Measurements from ENCODE around the gene FAM47E.
"Not testable (repeated sequence)": the region's sequence is repeated elsewhere in the genome, so short reads cannot be mapped to it uniquely, and the experiment has no call there.

The FAM47E gene

DNA sequence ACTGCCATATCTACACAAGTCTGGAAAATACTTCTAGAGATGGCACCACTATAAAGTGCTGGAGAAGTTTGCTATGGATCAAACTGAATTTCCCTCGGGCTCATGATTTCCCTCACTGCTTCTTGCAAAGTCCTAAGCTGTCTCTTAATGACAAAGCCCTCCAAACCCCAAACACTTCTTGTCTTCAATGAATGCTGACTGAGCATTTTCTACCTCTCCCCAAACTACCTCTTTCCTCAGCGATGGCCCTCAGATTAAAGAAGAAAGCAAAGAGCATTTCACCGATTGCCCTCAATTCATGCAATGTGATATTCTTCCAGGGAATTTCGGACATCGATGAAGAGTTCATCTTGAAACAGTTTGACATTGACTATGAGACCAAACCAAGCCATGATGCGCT is 19.7 kb downstream of the FAM47E start:
- no peak for DNase-seq

DNA sequence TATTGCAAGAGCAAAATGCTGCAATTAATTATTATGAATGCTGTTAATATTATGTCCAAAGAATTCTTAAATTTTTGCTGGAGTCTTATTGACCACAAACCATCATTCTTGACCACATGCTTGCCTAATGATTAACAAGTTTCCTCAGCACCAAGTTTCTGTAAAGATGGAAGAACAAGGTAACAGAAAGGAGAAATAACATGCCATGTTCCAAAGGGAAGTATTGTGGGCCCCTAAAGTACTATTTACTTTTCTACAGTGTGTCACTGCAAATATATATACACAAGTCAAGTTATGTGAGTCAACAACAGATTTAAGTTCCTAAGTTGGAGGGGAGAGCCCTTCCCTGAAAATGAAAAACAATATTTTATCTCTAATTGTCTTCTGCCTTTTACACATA is 20.6 kb downstream of the FAM47E start:
- DNase-seq, result no peak

DNA sequence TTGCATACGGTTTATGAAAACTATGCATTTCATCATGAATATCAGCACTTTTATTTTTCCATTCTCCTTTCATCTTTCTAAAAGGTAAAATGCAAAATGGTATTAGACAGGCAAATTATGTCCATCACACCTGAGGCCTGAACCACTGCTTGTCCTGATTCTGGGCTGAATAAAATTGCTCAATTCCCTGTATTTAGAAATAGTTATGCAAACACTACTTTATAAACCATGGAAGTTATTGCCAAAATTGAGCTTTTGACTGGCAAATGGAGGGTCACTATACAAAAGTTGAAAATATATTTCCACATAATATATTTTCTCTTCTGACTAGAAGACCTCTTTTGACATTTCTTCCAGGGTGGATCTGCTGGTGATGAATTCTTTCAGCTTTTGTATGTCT is 21.1 kb downstream of the FAM47E start:
- no peak for DNase-seq

DNA sequence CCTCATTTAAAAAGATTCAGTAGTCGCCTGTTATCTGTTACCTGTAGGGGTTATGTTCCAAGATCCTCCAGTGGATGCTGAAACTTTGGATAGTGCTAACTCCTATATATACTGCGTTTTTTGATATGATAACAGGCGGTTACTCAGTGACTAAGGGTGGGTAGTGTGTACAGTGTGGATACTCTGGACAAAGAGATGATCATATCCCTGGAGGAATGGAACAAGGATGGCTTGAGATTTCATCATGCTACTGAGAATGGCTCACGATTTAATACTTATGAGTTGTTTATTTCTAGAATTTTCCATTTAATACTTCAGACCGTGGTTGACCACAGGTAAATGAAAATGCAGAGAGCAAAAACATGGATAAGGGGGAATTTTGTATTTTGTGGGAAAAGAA is 21.5 kb downstream of the FAM47E start:
- DNase-seq, result no peak

DNA sequence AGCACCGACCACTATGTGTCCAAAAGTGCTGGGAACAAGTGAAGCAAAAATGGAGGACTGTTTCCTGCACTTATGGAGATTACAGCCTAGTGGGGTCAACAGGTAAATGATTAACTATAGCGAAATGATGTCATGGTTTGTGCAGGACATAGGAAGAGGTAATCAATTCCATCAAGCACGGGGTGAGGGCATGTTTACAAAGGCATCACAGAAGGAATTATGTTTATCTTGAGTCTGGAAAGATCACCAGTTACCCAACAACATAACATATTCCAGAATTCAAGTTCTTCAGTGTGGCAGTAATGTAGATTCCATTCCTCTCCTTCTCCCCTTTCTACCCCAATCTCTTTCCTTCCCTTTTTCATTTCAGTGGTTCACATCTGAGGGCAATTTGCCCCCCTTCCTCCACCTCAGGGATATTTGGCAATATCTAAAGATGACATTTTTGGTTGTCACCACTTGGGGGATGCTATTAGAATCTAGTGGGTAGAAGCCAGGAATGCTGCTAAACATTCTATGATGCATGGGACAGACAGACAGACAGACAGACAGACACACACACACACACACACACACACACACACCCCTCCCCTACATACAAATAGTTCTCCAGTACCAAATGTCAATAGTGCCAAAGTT is 24.1 kb downstream of the FAM47E start:
- DNase-seq, result no peak

DNA sequence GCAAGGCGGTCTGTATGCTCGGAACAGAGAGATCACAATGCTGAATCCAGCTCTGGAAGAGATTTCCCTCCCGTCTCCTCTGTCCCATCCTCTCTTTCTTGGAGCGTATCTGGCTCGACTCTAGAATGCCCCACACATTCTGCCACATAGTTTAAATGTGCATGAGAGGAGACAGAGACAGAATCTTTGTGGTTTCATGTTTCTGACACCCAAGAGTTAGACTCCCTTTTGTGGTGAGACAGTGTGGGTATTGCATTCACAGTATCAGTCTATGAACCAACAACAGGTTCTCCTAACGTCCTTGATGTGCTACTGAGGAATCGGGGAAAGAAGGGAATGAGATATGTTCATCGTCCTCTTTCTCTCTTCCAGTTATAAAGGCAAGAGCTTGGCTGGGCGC is 25.3 kb downstream of the FAM47E start:
- no peak for DNase-seq

DNA sequence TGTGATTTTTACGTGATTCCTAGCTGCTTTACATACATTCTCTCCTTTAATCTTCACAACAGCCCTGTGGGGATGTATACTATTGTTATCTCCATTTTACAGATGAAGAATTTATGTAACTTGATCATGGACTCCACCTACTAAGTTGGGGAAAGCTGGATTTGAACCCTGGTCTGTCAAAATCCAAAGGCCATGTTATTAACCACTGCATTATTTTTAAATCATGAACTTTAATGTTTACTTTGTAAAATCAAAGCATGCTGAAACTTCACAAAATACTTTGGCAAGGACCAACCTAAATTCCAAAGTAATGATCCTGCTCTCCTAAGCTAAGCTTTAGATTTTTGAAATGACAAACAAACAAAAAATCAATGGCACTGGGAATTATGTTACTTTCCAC is 26.1 kb downstream of the FAM47E start:
- no peak for DNase-seq

DNA sequence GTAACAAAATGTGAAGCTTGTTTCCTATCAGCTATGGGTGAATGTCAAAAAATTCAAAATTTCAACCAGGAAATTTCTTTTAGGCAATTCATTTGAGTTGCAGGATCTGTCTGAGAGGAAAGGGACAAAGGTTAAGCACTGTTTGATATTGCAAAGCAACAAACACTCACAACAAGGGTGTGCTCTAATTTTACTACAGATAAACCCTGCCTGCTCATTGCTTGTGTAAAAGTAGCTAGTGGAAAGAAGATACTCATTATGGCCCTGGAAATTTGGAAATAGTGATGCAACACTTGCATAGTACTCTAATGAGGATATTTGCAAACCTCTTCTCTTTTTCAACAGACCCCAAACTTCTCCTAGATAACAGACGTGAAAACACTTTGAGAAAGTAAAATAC is 27.1 kb downstream of the FAM47E start:
- DNase-seq, result no peak

DNA sequence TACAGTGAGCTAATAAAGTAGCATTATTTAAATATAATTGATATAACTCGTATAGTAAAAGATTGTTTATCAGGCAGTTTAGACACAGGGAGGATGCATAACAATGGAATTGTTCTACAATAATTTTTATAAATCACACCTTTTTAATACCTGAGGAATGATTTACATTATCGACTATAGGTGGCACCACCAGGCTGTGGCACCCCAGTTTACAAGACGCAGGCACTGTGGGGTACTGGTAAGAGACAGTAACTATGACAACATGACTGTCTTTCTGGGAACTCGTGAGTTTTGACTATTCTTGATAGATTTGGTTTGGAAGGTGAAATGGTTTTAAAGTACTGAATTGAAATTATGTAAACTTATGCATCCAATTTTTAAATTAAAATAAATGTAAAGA is 27.9 kb downstream of the FAM47E start:
- no peak for DNase-seq

DNA sequence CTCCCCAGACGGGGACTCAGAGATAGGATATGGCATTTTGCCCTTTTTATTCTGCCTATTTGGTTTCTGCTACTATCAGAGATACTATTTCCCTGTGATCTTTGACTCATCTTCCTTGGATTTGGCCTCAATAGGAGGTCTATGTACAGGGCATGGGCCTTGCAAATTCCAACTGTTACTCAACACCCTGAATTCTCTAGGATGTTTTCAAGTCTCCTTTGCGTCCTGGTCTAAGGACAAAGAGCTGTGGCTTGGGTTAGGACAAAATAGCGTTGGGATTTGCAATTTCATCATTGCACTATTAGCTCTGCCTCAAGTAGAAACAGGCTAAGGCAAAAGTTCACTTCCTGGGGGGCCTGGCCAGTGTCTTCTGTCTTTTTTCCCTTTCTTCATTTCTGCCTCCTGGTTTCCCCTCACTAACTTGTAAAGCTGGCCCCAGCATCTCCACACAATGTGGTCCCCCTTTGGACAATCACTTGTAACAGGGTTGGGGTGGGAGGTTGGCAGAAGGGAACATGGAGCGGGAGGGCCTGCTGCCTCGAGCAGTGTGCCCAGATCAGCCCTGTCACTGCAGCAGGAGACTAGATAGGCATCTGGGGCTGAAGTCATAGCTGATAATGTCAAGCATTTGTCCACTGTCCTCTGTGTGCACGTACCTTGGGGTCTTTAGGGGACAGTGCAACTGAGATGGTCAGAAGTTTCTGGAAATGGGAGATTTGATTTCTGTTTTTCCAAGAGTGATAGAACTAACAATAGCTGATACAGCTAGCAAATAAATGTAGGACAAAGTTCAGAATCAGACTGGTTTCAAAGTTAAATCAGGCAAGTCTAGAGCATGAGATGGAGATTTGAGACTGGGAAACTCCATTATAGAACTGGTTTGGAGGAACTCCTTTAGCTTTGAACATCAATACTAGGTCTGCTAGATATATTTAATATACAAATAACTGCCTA is 29.2 kb downstream of the FAM47E start:
- no peak for DNase-seq

DNA sequence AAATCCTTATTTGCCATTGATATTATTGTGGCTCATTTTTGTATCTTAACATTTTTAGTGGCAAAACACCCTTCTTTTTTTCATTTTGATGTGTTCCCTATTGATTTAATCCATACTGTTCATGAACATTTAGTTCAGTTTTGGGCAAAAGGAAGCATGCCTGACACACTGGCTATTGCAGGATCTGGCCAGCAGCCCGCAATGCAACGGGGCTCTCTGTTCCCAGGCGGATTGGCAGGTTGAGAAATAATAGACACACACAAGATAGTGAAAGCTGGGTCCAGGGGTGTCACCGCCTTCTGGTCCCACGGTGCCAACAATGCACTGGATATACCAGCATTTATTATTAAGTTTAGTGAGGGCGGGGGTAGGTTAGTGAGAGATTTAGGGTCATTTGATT is 30.1 kb downstream of the FAM47E start:
- not testable (repeated sequence) for DNase-seq

DNA sequence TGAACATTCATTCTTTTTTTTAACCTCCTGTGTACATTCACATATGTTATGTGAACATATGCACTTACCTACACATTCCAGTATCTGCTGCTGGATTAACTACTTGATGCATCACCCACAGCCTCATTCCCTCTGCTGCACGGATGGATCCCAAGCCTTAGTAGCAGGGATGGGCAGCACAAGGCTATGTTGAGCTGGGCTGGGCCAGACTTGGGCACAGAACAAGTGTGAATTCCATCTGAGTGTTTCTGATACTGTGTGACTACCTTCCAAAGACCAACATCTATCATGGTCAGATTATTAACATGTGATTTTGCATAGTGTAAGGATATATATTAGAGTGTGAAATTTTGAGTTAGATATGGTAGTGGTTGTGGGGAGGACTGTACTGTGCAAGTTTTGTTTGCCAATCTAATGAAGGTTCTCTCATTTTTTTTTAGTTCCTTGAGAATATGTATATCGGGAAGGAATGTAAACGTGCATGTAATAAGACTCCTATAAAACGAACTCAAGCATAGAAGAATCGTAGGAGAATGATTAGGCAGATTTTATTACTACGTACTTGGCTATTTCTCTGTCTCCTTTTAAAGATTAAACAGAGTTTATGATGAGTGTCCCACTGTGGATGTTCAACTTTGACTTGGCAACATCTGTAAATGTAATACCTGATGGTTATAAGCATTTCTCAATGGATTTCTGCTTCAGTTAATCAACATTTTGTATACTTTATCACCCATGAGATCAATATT is 31.6 kb downstream of the FAM47E start:
- no peak for DNase-seq

DNA sequence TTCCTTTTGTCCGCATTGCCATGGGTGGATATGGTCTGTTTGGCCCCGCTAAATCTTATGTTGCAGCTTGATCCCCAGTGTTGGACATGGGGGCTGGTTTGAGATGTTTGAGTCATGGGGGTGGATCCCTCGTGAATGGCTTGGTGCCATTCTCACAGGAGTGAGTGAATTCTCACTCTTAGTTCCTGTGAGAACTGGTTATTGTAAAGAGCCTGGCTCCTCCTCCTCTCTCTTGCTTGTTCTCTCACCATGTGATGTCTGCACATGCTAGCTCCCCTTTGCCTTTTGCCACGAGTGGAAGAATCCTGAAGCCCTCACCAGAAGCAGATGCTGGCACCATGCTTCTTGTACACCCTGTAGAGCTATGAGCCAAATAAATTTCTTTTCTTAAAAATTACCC is 32.4 kb downstream of the FAM47E start:
- DNase-seq, result no peak

DNA sequence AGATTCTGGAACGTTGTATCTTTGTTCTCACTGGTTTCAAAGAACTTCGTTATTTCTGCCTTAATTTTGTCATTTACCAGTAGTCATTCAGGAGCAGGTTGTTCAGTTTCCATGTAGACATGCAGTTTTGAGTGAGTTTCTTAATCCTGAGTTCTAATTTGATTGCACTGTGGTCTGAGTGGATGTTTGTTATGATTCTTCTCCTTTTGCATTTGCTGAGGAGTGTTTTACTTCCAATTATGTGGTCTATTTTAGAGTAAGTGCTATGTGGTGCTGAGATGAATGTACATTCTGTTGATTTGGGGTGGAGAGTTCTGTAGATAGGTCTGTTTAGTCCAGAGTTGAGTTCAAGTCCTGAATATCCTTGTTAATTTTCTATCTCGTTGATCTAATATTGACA is 36.3 kb downstream of the FAM47E start:
- DNase-seq, result not testable (repeated sequence)

DNA sequence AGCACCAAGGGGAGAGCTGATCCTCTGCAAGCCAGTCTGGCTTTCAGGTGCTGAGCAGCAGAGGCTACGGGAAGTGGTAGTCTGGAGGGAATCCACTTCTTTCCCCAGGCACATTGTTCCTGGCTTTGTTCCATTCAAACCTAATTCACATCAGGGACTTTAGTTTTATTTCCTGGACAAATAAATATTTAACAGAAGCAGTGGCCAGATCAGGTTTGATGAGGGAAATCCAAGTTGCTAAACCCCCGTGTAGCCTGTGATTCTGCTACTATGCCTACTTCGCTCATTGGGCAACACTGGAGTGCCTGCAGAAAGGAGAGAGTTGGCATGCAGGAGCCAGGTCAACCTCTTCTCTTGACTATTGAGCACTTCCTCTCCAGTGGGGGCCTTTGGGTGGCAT is 41.2 kb downstream of the FAM47E start:
- DNase-seq, result no peak

DNA sequence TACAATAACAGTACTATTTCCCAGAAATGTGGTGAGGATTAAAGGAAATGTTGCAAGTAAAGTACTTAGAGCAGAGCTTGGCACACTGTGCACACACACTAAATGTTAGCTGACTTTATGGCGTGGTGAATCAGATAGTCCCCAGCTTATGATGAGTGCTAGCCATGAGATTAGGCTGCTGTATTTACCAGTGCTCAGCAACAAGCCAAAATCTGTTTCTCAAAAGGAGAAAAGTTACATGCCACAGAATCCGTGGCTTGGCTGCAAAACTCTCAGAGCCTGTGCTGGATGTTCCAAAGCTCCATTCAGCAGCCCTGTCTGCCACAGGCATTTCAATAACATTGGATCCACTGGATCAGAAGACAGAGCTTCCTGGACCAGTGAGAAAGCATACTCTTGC is 42.3 kb downstream of the FAM47E start:
- DNase-seq, result no peak

DNA sequence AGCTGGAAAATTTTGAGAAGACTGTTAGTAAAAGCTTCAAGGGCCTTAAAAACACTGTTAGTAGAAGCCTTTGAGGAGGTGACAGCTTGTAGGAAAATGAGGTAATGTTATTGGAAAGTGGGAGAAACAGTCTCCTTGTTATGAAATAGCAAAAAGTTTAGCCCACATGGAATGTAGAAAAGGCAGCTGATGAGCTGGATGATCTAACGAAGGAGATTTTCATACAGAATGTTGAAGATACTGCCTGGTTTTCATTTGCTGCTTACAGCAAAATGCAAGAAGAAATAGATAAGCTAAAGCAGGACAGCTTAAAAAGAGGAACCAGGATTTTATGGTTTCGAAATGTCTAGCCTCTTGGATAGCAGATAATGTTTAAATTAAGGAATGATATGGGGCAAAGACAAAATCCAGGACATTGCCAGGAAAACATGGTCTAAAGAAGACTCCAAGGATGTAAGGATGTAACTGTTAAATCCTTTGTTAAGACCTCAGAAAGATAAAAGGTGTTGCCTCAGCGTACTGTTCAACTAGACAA is 44.8 kb downstream of the FAM47E start:
- DNase-seq, result no peak

DNA sequence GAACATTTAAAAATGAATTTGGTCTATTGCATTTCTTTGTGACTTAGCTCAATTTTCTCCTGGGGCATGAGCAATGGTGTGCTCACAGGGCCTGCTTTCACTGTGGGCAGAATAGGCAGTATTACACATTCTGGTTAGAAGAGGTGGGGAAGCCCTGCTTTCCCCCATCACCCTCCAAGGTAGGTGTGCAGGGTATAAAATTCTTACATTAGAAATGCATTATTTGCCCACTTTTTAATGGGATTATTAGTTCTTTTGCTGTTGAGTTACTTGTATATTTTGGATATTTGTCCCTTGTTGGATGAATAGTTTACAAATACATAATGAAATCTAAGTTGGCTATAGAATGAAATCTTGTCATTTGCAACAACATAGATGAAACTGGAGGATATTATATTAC is 46.7 kb downstream of the FAM47E start:
- no peak for DNase-seq

DNA sequence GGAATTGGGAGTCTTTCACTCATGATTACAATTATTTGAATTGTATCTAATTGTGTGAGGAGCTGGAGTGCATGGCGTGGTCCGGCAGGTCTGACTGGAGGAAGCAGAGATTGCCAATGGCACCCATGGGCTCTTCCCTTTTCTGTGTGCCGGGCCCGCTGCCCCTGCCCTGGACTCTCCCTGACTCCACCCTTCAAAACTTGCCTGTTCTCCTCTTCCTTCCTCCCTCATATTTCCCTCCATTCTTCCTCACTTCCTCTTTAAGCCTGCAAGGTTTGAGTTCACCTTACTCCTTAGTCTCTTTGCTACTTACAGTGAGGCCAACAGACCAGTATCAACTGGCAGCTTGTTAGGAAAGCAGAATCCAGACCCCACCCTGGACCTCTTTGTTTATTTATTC is 48.5 kb downstream of the FAM47E start:
- no peak for DNase-seq

DNA sequence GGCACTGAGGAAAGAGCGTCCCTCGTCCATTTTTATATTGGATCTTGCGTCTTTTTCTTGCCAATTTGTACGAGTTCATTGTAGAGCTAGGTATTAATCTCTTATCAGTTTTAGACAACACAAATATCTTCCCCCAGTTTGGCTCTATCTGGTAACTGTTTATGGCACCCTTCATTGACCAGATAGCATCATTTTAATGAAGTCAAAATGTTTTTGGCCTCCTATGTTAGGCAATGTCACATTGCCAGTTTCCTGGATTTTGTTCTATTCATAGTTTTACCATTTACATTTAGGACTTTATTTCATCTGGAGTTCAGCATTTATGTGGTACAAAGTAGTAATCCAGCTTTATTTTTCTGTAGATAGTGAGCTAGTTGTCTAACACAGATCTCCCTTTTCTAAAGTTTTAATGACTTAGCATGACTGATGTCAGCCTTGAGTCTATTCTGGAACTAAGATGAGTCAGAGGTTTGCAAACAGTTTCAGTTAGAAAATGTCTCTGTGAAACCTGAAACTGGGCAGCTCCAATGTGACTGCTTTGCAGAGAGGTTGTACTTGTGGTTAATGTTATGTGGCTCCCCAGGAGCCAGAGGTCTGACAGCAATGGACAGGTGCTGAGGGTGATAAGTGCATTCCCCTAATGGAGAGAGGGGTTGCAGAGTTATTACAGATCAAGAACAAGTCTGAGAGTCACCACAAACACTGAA is 49.7 kb downstream of the FAM47E start:
- no peak for DNase-seq

DNA sequence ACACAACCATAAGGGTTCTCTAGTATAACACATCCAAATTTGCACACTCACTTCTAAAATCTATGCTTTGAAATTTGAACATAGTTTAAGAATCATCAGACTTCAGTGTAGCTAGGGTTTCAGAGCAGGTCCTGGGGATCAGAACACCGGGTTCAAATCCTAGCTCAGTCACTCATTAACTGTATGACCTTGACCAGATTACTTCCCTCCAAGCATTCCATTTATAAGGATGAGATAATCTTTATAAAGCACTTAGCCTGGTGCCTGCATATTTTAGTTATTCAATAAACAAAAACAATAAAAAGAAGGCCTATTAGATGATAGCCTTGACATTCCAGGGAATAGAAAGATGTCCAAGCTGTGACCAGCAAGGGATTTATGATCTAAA is 50.2 kb downstream of the FAM47E start:
- no peak for DNase-seq

DNA sequence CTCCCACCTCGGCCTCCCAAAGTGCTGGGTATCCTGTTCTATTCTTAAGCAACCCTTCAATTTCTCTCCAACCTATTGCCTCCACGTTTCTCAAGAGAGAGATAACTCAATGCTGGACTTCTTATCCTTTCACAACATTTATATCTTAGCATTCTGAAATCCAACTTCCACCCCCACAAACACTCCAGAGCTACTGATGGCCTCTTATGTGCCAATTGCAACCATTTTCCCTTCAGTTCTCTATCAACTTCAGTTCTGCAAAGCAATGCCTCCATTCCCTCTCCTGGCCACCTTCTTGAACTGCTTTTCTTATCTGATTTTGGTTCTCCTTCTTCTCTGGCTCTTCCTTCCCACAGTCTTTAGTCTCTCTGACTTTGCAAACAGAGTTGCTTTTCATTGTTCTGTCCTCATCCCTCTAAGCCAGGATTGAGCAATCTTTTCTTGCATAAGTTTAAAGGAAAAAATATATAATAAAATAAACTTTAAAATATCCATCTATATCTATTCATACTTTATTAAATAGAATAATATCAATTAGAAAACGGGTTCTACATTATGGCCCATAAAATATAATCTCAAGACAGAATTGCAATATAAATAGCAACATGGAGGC is 51.4 kb downstream of the FAM47E start:
- DNase-seq, result no peak
